Measurements from ENCODE around the gene OLFM1. TPM values are rescaled to one million over a fixed set of nuclear protein-coding genes. Genes with fewer than 3 reads are reported as not detected.
"Not testable (repeated sequence)": the region's sequence is repeated elsewhere in the genome, so short reads cannot be mapped to it uniquely, and the experiment has no call there.

The OLFM1 gene
- total RNA-seq, 2 donors from 2014 or later = 7.6 to 9.7 TPM

GRCh38 chr9:135148386-135148785, 60.9 kb downstream of the OLFM1 start:
- Histone ChIP-seq H3K4me1 (no peaks in the 10 kb centered on the region), H3K4me3 (no peak overlapping the region), H3K27ac (no peak overlapping the region), H3K9me3 (no peaks in the 10 kb centered on the region), H3K27me3 (no peaks in the 10 kb centered on the region), H3K36me3 (no peaks in the 10 kb centered on the region)
- no peak for TF ChIP-seq CTCF (IDR thresholded peaks at IDR 0.05)
- DNase-seq (ENCODE audit: low spot score) = no peak

- H3K4me1 ChIP-seq; H3K27me3 ChIP-seq; H3K9me3 ChIP-seq; DNase-seq (ENCODE audit: low spot score); H3K27ac ChIP-seq; H3K4me3 ChIP-seq; H3K36me3 ChIP-seq: not testable (repeated sequence)
Measured at GRCh38 chr9:135149901-135150300, 62.4 kb downstream of the OLFM1 start.

GRCh38 chr9:135150981-135151380, 63.5 kb downstream of the OLFM1 start:
- Histone ChIP-seq H3K36me3 (no peaks in the 10 kb centered on the region), H3K9me3 (no peaks in the 10 kb centered on the region), H3K27ac (no peak overlapping the region), H3K4me3 (no peak overlapping the region), H3K4me1 (no peaks in the 10 kb centered on the region), H3K27me3 (no peaks in the 10 kb centered on the region)
- DNase-seq (ENCODE audit: low spot score) = no peak
- no peak for TF ChIP-seq CTCF (IDR thresholded peaks at IDR 0.05)

GRCh38 chr9:135151757-135152613, 64.5 kb downstream of the OLFM1 start:
- Histone ChIP-seq H3K36me3 (no peaks in the 10 kb centered on the region), H3K9me3 (no peaks in the 10 kb centered on the region), H3K4me3 (no peak overlapping the region), H3K4me1 (no peaks in the 10 kb centered on the region), H3K27me3 (no peaks in the 10 kb centered on the region), H3K27ac (no peak overlapping the region)
- no peak for DNase-seq (ENCODE audit: low spot score)
- no peak for TF ChIP-seq CTCF (IDR thresholded peaks at IDR 0.05)

GRCh38 chr9:135152614-135153334, 65.3 kb downstream of the OLFM1 start:
- TF ChIP-seq CTCF (IDR thresholded peaks at IDR 0.05) = no peak
- DNase-seq (ENCODE audit: low spot score) = no peak
- no peaks in the 10 kb centered on the region for H3K9me3 ChIP-seq

GRCh38 chr9:135154050-135154615, 66.7 kb downstream of the OLFM1 start:
- H3K9me3 ChIP-seq = no peaks in the 10 kb centered on the region
- no peaks in the 10 kb centered on the region for H3K4me1 ChIP-seq
- H3K27ac ChIP-seq = no peak overlapping the region
- no peak for TF ChIP-seq CTCF (IDR thresholded peaks at IDR 0.05)
- H3K36me3 ChIP-seq = no peaks in the 10 kb centered on the region
- no peaks in the 10 kb centered on the region for H3K27me3 ChIP-seq
- no peak overlapping the region for H3K4me3 ChIP-seq
- no peak for DNase-seq (ENCODE audit: low spot score)

More at GRCh38 chr9:135152614-135153334, 65.3 kb downstream of the OLFM1 start:
- H3K27me3 ChIP-seq = no peaks in the 10 kb centered on the region
- H3K27ac ChIP-seq = no peak overlapping the region
- no peaks in the 10 kb centered on the region for H3K4me1 ChIP-seq
- H3K36me3 ChIP-seq = no peaks in the 10 kb centered on the region
- no peak overlapping the region for H3K4me3 ChIP-seq

Data from right atrium auricular region (tissue), 2 donors.